Measurements from ENCODE around the gene PPT1.
A peak's percentile ranks its signal among the peaks of the same experiment; 100 is the strongest.

PPT1 gene

DNA sequence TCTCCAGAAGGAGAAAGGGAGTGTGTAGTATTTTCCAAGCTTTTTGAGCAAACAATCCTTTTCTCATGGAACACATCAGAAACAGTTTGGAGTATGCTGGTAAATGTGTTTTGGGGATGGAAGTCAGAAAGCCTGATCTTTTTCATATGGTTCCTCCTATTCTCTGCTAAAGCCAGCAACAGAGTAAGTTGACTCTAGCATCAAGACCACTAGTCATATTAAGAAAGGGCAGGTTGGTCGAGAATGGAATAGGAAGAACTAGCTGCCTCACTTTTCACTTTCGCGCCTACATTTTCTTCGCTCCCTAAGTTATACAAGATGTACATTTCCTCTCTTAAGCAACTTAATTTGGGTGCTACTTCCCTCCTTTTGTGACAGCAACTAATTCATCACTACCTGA lies 24.0 kb downstream of the PPT1 start:
- no peaks in the 10 kb centered on the region for H3K4me1 ChIP-seq (ENCODE audit: control insufficient read depth, insufficient read depth, low read length)
- WGBS (ENCODE audit: insufficient coverage, insufficient read length) = no CpG with 5 or more reads among the region's 4 CpGs
- H3K9me3 ChIP-seq (ENCODE audit: control insufficient read depth, insufficient read depth, low read length) = no peaks in the 10 kb centered on the region
- H3K27ac ChIP-seq (ENCODE audit: low read length) = no peak overlapping the region
- DNase-seq (ENCODE audit: low read depth, low spot score) = no peak
- no peaks in the 10 kb centered on the region for H3K27me3 ChIP-seq (ENCODE audit: control insufficient read depth, insufficient read depth, low read length)
- H3K4me3 ChIP-seq (ENCODE audit: low read length) = no peak overlapping the region
- H3K36me3 ChIP-seq (ENCODE audit: control insufficient read depth, insufficient read depth, low read length) = peaks cover 37% of the 10 kb centered on the region; the same call in 1 of the 2 replicates

DNA sequence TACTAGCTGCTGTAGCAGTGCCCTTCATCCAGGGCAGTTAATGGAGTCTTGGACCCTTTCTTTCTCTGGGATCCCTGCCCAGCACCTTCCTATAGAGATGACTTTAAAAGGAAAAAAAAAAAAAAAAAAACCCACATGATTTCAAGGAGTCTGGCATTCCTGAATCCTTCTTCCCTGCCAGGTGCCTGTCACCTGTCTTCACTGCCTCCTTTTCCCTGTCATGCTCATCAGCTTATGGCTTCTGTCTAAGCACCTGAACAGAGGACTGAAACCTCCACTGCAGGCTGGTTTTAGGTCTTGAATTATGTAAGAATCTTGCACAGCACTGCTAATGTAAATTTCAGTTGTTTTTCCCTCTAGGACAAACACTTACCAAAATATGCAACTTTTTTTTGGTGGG lies 24.9 kb downstream of the PPT1 start:
- H3K27ac ChIP-seq (ENCODE audit: low read length) = no peak overlapping the region

DNA sequence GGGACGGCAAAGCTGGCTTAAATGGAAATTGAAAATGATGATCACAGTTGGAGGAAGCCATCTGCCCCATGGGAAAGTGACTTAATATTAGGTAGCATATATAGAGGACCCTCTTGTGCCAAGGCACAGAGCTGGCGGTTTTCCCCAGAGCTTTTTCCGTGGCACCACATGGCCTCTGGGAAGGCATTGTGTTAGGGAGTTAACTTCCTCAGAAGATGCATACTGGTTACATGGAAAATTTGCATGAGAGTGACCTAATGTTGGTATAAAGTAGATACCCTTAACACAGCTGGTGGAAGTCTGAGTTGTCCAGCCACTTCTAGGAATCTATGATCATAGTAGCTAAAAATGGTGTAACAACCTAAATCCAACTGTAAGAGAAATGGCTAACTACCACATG lies 29.2 kb downstream of the PPT1 start:
- Histone ChIP-seq H3K9me3 (ENCODE audit: control insufficient read depth, insufficient read depth, low read length) (no peaks in the 10 kb centered on the region), H3K27me3 (ENCODE audit: control insufficient read depth, insufficient read depth, low read length) (no peaks in the 10 kb centered on the region), H3K27ac (ENCODE audit: low read length) (no peak overlapping the region), H3K4me1 (ENCODE audit: control insufficient read depth, insufficient read depth, low read length) (no peaks in the 10 kb centered on the region), H3K36me3 (ENCODE audit: control insufficient read depth, insufficient read depth, low read length) (peaks cover 44% of the 10 kb centered on the region), H3K4me3 (ENCODE audit: low read length) (no peak overlapping the region)
- WGBS (ENCODE audit: insufficient coverage, insufficient read length) = no CpG with 5 or more reads among the region's 3 CpGs
- no peak for DNase-seq (ENCODE audit: low read depth, low spot score)

More for the DNA sequence above, 24.9 kb downstream of the PPT1 start:
- H3K9me3 ChIP-seq (ENCODE audit: control insufficient read depth, insufficient read depth, low read length) = no peaks in the 10 kb centered on the region
- no peaks in the 10 kb centered on the region for H3K27me3 ChIP-seq (ENCODE audit: control insufficient read depth, insufficient read depth, low read length)
- H3K4me3 ChIP-seq (ENCODE audit: low read length) = no peak overlapping the region
- H3K36me3 ChIP-seq (ENCODE audit: control insufficient read depth, insufficient read depth, low read length) = peaks cover 41% of the 10 kb centered on the region
- H3K4me1 ChIP-seq (ENCODE audit: control insufficient read depth, insufficient read depth, low read length) = no peaks in the 10 kb centered on the region
- no peak for DNase-seq (ENCODE audit: low read depth, low spot score)

DNA sequence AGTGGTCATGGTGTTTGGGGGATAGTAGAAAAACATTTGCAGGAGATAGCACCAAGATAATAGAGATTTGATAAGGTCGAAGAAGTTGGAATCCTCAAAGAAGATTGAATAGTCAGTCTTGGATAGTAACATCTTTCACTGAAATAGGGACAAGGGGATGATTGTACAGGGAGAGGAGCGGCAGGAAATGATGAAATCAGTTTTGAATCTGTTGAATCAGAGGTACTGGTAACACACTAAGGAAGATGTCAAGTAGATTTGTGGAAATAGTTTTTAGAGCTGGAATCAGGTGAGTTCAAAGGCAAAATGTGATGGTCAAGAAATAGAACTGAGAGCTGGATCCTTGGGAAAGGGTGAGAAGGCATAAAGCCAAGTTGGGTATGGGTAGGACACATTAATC lies 30.0 kb downstream of the PPT1 start:
- H3K27me3 ChIP-seq (ENCODE audit: control insufficient read depth, insufficient read depth, low read length) = no peaks in the 10 kb centered on the region
- H3K27ac ChIP-seq (ENCODE audit: low read length) = no peak overlapping the region
- no CpG with 5 or more reads among the region's 2 CpGs for WGBS (ENCODE audit: insufficient coverage, insufficient read length)
- no peak for DNase-seq (ENCODE audit: low read depth, low spot score)
- H3K9me3 ChIP-seq (ENCODE audit: control insufficient read depth, insufficient read depth, low read length) = no peaks in the 10 kb centered on the region
- H3K4me1 ChIP-seq (ENCODE audit: control insufficient read depth, insufficient read depth, low read length) = no peaks in the 10 kb centered on the region
- H3K4me3 ChIP-seq (ENCODE audit: low read length) = no peak overlapping the region
- H3K36me3 ChIP-seq (ENCODE audit: control insufficient read depth, insufficient read depth, low read length) = peaks cover 44% of the 10 kb centered on the region

GRCh38 chr1:40064797-40065499 lies 32.1 kb downstream of the PPT1 start:
- H3K4me1 ChIP-seq (ENCODE audit: control insufficient read depth, insufficient read depth, low read length) = no peaks in the 10 kb centered on the region
- WGBS (ENCODE audit: insufficient coverage, insufficient read length) = no CpG with 5 or more reads among the region's 2 CpGs
- no peak overlapping the region for H3K27ac ChIP-seq (ENCODE audit: low read length)

GRCh38 chr1:40059960-40060750 lies 36.9 kb downstream of the PPT1 start:
- H3K36me3 ChIP-seq (ENCODE audit: control insufficient read depth, insufficient read depth, low read length) = peaks cover 12% of the 10 kb centered on the region; the same call in 1 of the 2 replicates
- WGBS (ENCODE audit: insufficient coverage, insufficient read length) = 100% methylated on average over 1 of the region's 7 CpGs
- no peaks in the 10 kb centered on the region for H3K4me1 ChIP-seq (ENCODE audit: control insufficient read depth, insufficient read depth, low read length)
- H3K9me3 ChIP-seq (ENCODE audit: control insufficient read depth, insufficient read depth, low read length) = no peaks in the 10 kb centered on the region
- H3K27ac ChIP-seq (ENCODE audit: low read length) = no peak overlapping the region
- H3K4me3 ChIP-seq (ENCODE audit: low read length) = no peak overlapping the region
- no peak for DNase-seq (ENCODE audit: low read depth, low spot score)
- H3K27me3 ChIP-seq (ENCODE audit: control insufficient read depth, insufficient read depth, low read length) = no peaks in the 10 kb centered on the region

More at GRCh38 chr1:40064797-40065499, 32.1 kb downstream of the PPT1 start:
- Histone ChIP-seq H3K4me3 (ENCODE audit: low read length) (no peak overlapping the region), H3K36me3 (ENCODE audit: control insufficient read depth, insufficient read depth, low read length) (peaks cover 32% of the 10 kb centered on the region), H3K9me3 (ENCODE audit: control insufficient read depth, insufficient read depth, low read length) (no peaks in the 10 kb centered on the region), H3K27me3 (ENCODE audit: control insufficient read depth, insufficient read depth, low read length) (no peaks in the 10 kb centered on the region)
- DNase-seq (ENCODE audit: low read depth, low spot score) = no peak

DNA sequence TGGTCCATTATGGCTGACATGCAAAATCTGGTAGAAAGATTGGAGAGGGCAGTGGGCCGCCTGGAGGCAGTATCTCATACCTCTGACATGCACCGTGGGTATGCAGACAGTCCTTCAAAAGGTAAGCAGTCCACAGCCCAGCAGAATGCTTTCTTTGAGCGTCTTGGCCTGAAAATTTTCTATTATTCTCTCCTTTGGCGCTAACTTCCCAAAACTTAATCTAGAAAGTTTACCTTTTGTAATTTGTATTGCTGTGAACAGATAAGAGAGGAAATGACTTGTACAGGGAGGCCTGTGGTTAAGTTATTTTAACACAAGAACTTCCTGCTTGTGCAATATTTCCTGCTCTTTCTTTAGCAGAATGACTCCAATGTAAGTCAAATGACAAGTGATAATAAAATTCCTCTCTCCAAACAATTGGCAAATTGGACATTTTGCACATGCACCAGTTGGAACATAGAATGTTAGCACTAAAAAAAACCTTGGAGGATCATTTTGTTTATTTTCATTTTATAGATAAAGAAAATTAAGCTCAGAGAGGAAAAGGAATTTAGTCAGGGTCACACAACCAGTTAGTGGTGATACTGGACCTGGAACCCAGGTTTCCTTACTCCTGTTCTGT lies 37.6 kb downstream of the PPT1 start:
- H3K9me3 ChIP-seq (ENCODE audit: control insufficient read depth, insufficient read depth, low read length) = no peaks in the 10 kb centered on the region
- H3K4me1 ChIP-seq (ENCODE audit: control insufficient read depth, insufficient read depth, low read length) = no peaks in the 10 kb centered on the region
- H3K27me3 ChIP-seq (ENCODE audit: control insufficient read depth, insufficient read depth, low read length) = no peaks in the 10 kb centered on the region
- no peak overlapping the region for H3K27ac ChIP-seq (ENCODE audit: low read length)
- WGBS (ENCODE audit: insufficient coverage, insufficient read length) = no CpG with 5 or more reads among the region's 4 CpGs
- no peak overlapping the region for H3K4me3 ChIP-seq (ENCODE audit: low read length)
- peak; percentile 54 for DNase-seq (ENCODE audit: low read depth, low spot score)
- peaks cover 7% of the 10 kb centered on the region; the same call in 1 of the 2 replicates for H3K36me3 ChIP-seq (ENCODE audit: control insufficient read depth, insufficient read depth, low read length)

DNA sequence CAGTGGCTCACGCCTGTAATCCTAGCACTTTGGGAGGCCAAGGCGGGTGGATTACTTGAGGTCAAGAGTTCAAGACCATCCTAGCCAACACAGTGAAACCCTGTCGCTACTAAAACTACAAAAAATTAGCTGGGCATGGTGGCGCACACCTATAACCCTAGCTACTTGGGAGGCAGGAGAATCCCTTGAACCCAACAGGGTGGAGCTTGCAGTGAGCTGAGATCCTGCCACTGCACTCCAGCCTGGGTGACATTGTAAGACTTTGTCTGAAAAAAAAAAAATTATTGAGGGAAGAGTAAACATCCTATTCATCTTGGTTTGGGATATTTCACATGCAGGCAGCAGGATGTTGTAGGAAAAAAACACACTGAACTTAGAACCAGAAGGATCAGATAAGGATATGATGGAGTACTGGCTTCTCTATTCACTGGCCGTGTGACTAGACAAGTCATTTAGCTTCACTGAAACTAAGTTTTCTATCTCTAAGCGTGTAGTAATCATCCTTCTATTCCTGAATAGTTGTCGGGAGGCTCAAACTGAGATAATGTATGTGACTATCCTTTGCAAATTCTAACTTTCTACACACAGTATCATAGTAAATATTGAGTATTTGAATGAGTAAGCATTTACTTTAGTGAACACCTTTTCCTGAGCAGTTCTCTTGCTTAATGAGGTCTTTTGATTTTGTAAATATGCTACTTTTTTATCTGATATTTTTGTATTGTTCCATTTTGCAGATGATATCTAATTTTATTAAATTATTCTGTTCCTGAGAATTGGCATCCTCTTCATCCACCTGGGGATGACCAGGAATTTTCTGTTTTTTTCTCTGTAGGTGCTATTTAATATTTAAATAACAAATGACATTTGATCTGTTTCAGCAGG lies 38.4 kb downstream of the PPT1 start:
- no peaks in the 10 kb centered on the region for H3K9me3 ChIP-seq (ENCODE audit: control insufficient read depth, insufficient read depth, low read length)
- no peak overlapping the region for H3K4me3 ChIP-seq (ENCODE audit: low read length)
- H3K4me1 ChIP-seq (ENCODE audit: control insufficient read depth, insufficient read depth, low read length) = no peaks in the 10 kb centered on the region
- H3K27me3 ChIP-seq (ENCODE audit: control insufficient read depth, insufficient read depth, low read length) = no peaks in the 10 kb centered on the region
- WGBS (ENCODE audit: insufficient coverage, insufficient read length) = no CpG with 5 or more reads among the region's 7 CpGs
- peaks cover 2% of the 10 kb centered on the region; the same call in 1 of the 2 replicates for H3K36me3 ChIP-seq (ENCODE audit: control insufficient read depth, insufficient read depth, low read length)
- H3K27ac ChIP-seq (ENCODE audit: low read length) = no peak overlapping the region
- no peak for DNase-seq (ENCODE audit: low read depth, low spot score)

- WGBS (ENCODE audit: insufficient coverage, insufficient read length) = no CpG with 5 or more reads among the region's 1 CpG
- Histone ChIP-seq H3K27me3 (ENCODE audit: control insufficient read depth, insufficient read depth, low read length) (no peaks in the 10 kb centered on the region), H3K4me1 (ENCODE audit: control insufficient read depth, insufficient read depth, low read length) (no peaks in the 10 kb centered on the region), H3K36me3 (ENCODE audit: control insufficient read depth, insufficient read depth, low read length) (no peaks in the 10 kb centered on the region), H3K9me3 (ENCODE audit: control insufficient read depth, insufficient read depth, low read length) (no peaks in the 10 kb centered on the region), H3K4me3 (ENCODE audit: low read length) (no peak overlapping the region), H3K27ac (ENCODE audit: low read length) (no peak overlapping the region)
- no peak for DNase-seq (ENCODE audit: low read depth, low spot score)
Measured at GRCh38 chr1:40058097-40058452, 39.0 kb downstream of the PPT1 start.

Measured in iPS DF 6.9 (cell line).